Mammary epithelial cell (primary cell): ENCODE data around the gene MAN1B1.

Experiments used
- CTCF ChIP-seq, 2 donors: IDR thresholded peaks in 1 of 2; conservative IDR thresholded peaks in 1 of 2; 2 replicates each; pipeline ENCODE4 v1.5.1; 2011 to 2012; ENCODE audit warnings: inconsistent platforms in 2 of 2, low read length in 2 of 2, mild to moderate bottlenecking in 2 of 2, control low read depth in 1 of 2, low read depth in 1 of 2; ENCODE audit not compliant: insufficient read depth in 1 of 2; ENCODE audit errors: extremely low read depth in 1 of 2
- EZH2 ChIP-seq: IDR thresholded peaks from 2 replicates; pipeline ENCODE4 v1.6.1; 2012; ENCODE audit warnings: low read length, inconsistent platforms, borderline replicate concordance

- TF ChIP-seq CTCF (conservative IDR thresholded peaks at IDR 0.05 in 1 of 2, IDR thresholded peaks at IDR 0.05 in 1 of 2; ENCODE audit: extremely low read depth in 1 of 2, insufficient read depth in 1 of 2, low read depth in 1 of 2, low read length in 2 of 2) = no peak
- TF ChIP-seq EZH2 = no peak
Measured at GRCh38 chr9:137064880-137065164, 22.0 kb upstream of the MAN1B1 start.
